ENCODE data around the gene MPP1.

Gene MPP1

GRCh38 chrX:154734061-154734781, 71.1 kb downstream of the MPP1 start:
- Mint-ChIP-seq H3K27ac (peak overlapping the region; percentile 91), H3K4me3 (peak overlapping the region; percentile 71), H3K9me3 (no peaks in the 10 kb centered on the region), H3K27me3 (no peaks in the 10 kb centered on the region), H3K36me3 (ENCODE audit: low read depth) (no peaks in the 10 kb centered on the region), H3K4me1 (ENCODE audit: low read depth) (peaks cover 95% of the 10 kb centered on the region)

- peak overlapping the region; percentile 91 for H3K27ac Mint-ChIP-seq
- H3K27me3 Mint-ChIP-seq: no peaks in the 10 kb centered on the region
- H3K9me3 Mint-ChIP-seq: no peaks in the 10 kb centered on the region
- peaks cover 97% of the 10 kb centered on the region for H3K4me1 Mint-ChIP-seq (ENCODE audit: low read depth)
- H3K36me3 Mint-ChIP-seq (ENCODE audit: low read depth): no peaks in the 10 kb centered on the region
- peak overlapping the region; percentile 65 for H3K4me3 Mint-ChIP-seq
These were observed 72.2 kb downstream of the MPP1 start for GRCh38 chrX:154733066-154733425.

- no peaks in the 10 kb centered on the region for H3K9me3 Mint-ChIP-seq
- H3K27ac Mint-ChIP-seq: peak overlapping the region; percentile 75
- peaks cover 94% of the 10 kb centered on the region for H3K4me1 Mint-ChIP-seq (ENCODE audit: low read depth)
- no peaks in the 10 kb centered on the region for H3K27me3 Mint-ChIP-seq
- H3K36me3 Mint-ChIP-seq (ENCODE audit: low read depth): no peaks in the 10 kb centered on the region
- H3K4me3 Mint-ChIP-seq: peak overlapping the region; percentile 65
These were observed 72.7 kb downstream of the MPP1 start for GRCh38 chrX:154732421-154733065.

- Mint-ChIP-seq H3K4me3 (peak overlapping the region; percentile 36), H3K4me1 (ENCODE audit: low read depth) (peaks cover 94% of the 10 kb centered on the region), H3K36me3 (ENCODE audit: low read depth) (no peaks in the 10 kb centered on the region), H3K27me3 (no peaks in the 10 kb centered on the region), H3K9me3 (no peaks in the 10 kb centered on the region), H3K27ac (no peak overlapping the region)
These were observed 73.4 kb downstream of the MPP1 start for GRCh38 chrX:154731881-154732280.

GRCh38 chrX:154731184-154731583, 74.1 kb downstream of the MPP1 start:
- Mint-ChIP-seq H3K36me3 (ENCODE audit: low read depth) (no peaks in the 10 kb centered on the region), H3K27me3 (no peaks in the 10 kb centered on the region), H3K27ac (no peak overlapping the region), H3K4me1 (ENCODE audit: low read depth) (peaks cover 94% of the 10 kb centered on the region), H3K4me3 (no peak overlapping the region), H3K9me3 (no peaks in the 10 kb centered on the region)

GRCh38 chrX:154730253-154730891, 74.9 kb downstream of the MPP1 start:
- Mint-ChIP-seq H3K4me1 (ENCODE audit: low read depth) (peaks cover 94% of the 10 kb centered on the region), H3K27me3 (no peaks in the 10 kb centered on the region), H3K4me3 (no peak overlapping the region), H3K36me3 (ENCODE audit: low read depth) (no peaks in the 10 kb centered on the region), H3K27ac (no peak overlapping the region), H3K9me3 (no peaks in the 10 kb centered on the region)

GRCh38 chrX:154729439-154729838, 75.8 kb downstream of the MPP1 start:
- no peaks in the 10 kb centered on the region for H3K27me3 Mint-ChIP-seq
- no peak overlapping the region for H3K4me3 Mint-ChIP-seq
- no peaks in the 10 kb centered on the region for H3K36me3 Mint-ChIP-seq (ENCODE audit: low read depth)
- peaks cover 94% of the 10 kb centered on the region for H3K4me1 Mint-ChIP-seq (ENCODE audit: low read depth)
- H3K9me3 Mint-ChIP-seq: no peaks in the 10 kb centered on the region
- peak overlapping the region; percentile 19 for H3K27ac Mint-ChIP-seq
